K562 (cell line): Measurements from ENCODE around the gene TMEM123. TPM values are rescaled to one million over a fixed set of nuclear protein-coding genes. Genes with fewer than 3 reads are reported as not detected.

Source experiments
- CAMTA2 ChIP-seq: fragments of 250-450 bp; sonication (Bioruptor Pico); conservative IDR thresholded peaks from 2 replicates; pipeline ENCODE4 v1.5.1; 2022
- CBFA2T2 ChIP-seq: fragments of 450-650 bp; conservative IDR thresholded peaks from 2 replicates; pipeline ENCODE4 v1.6.1; 2017; ENCODE audit warnings: mild to moderate bottlenecking
- CBX1 ChIP-seq: sonication (generic); IDR thresholded peaks from 2 replicates; pipeline ENCODE4 v1.6.1; 2016; ENCODE audit warnings: antibody characterized with exemption, low read depth, mild to moderate bottlenecking
- COPS2 ChIP-seq: fragments of 450-650 bp; conservative IDR thresholded peaks from 2 replicates; pipeline ENCODE4 v1.6.1; 2016; ENCODE audit warnings: mild to moderate bottlenecking, moderate library complexity
- EP300 ChIP-seq: IDR thresholded peaks from 2 replicates; pipeline ENCODE4 v1.6.1; 2012; ENCODE audit warnings: low read length, improper control_type of control experiment
- ESRRA ChIP-seq: fragments of 450-650 bp; IDR thresholded peaks from 2 replicates; pipeline ENCODE4 v1.6.1; 2014; ENCODE audit warnings: low read depth, mild to moderate bottlenecking, moderate library complexity, borderline replicate concordance
- FOXK1 ChIP-seq: sonication (generic); formaldehyde crosslinking; IDR thresholded peaks from 2 replicates; pipeline ENCODE4 v1.8.0; 2022; ENCODE audit warnings: missing genetic modification reagents, mild to moderate bottlenecking, borderline replicate concordance
- GATA2 ChIP-seq: sonication (generic); formaldehyde crosslinking; IDR thresholded peaks from 2 replicates; pipeline ENCODE4 v1.4.0; 2020; ENCODE audit warnings: mild to moderate bottlenecking, missing genetic modification reagents
- GATAD2A ChIP-seq: fragments of 450-650 bp; IDR thresholded peaks from 2 replicates; pipeline ENCODE4 v1.6.1; 2017
- JUNB ChIP-seq: fragments of 450-650 bp; formaldehyde crosslinking; conservative IDR thresholded peaks from 2 replicates; pipeline ENCODE4 v1.4.0; 2020; ENCODE audit warnings: mild to moderate bottlenecking
- MECOM ChIP-seq: fragments of 250-450 bp; sonication (Bioruptor Pico); IDR thresholded peaks from 2 replicates; pipeline ENCODE4 v1.8.0; 2022; ENCODE audit warnings: inconsistent platforms
- PPARD ChIP-seq: fragments of 250-450 bp; sonication (Bioruptor Pico); IDR thresholded peaks from 2 replicates; pipeline ENCODE4 v1.8.0; 2022; ENCODE audit warnings: inconsistent platforms, mild to moderate bottlenecking, moderate library complexity
- STAG1 ChIP-seq: sonication (generic); formaldehyde crosslinking; IDR thresholded peaks from 2 replicates; pipeline ENCODE4 v1.5.0; 2020; ENCODE audit warnings: missing genetic modification reagents, borderline replicate concordance
- TAF7 ChIP-seq: fragments of 450-650 bp; IDR thresholded peaks from 2 replicates; pipeline ENCODE4 v1.6.1; 2016; ENCODE audit warnings: missing genetic modification characterization, missing compliant biosample characterization
- TFAM ChIP-seq: fragments of 250-450 bp; sonication (Bioruptor Pico); conservative IDR thresholded peaks from 2 replicates; pipeline ENCODE4 v1.5.0; 2021; ENCODE audit warnings: mild to moderate bottlenecking, moderate library complexity
- ZNF197 ChIP-seq: fragments of 200-800 bp; sonication (Bioruptor generic); IDR thresholded peaks from 2 replicates; pipeline ENCODE4 v1.6.1; 2016; ENCODE audit warnings: low read depth, missing genetic modification characterization, missing compliant biosample characterization
- ZNF263 ChIP-seq: sonication (generic); formaldehyde crosslinking; IDR thresholded peaks from 2 replicates; pipeline ENCODE4 v1.8.0; 2022; ENCODE audit warnings: mild to moderate bottlenecking, missing genetic modification reagents, borderline replicate concordance
- ZNF3 ChIP-seq: fragments of 250-450 bp; sonication (Bioruptor Pico); IDR thresholded peaks from 2 replicates; pipeline ENCODE4 v1.5.0; 2021; ENCODE audit warnings: mild to moderate bottlenecking, moderate library complexity
- ZNF589 ChIP-seq: fragments of 200-800 bp; sonication (Bioruptor generic); IDR thresholded peaks from 2 replicates; pipeline ENCODE4 v1.6.1; 2016; ENCODE audit warnings: low read depth, missing genetic modification characterization, missing compliant biosample characterization
- ZNF707 ChIP-seq: fragments of 250-450 bp; sonication (Bioruptor Pico); conservative IDR thresholded peaks from 2 replicates; pipeline ENCODE4 v1.8.0; 2022; ENCODE audit warnings: inconsistent platforms, mild to moderate bottlenecking, moderate library complexity
- ZNF717 ChIP-seq: fragments of 250-450 bp; sonication (Bioruptor Pico); IDR thresholded peaks from 2 replicates; pipeline ENCODE4 v1.5.0; 2021
- ZNF780A ChIP-seq: fragments of 250-450 bp; sonication (Bioruptor Pico); IDR thresholded peaks from 2 replicates; pipeline ENCODE4 v1.5.0; 2021; ENCODE audit warnings: mild to moderate bottlenecking
- polyA plus RNA-seq, 8 experiments: library from polyadenylated mRNA; depleted of rRNA in 4 of 8; stranded (reverse) in 5 of 8; unstranded in 3 of 8; fragments of >200 nt; fragmentation: Nextera tagmentation in 2 of 8; fragmentation: Illumina TruSeq in 1 of 8; extraction: Ambion mirVana in 2 of 8; extraction: Trizol in 1 of 8; gene quantifications; 2 replicates each; pipeline versions ENCODE4 v1.2.1 to v1.2.3, GENCODE V29; 2011 to 2014; ENCODE audit warnings: inconsistent platforms in 1 of 8, missing spikeins in 1 of 8
- total RNA-seq, 7 experiments: library from RNA; depleted of rRNA in 6 of 7; stranded (reverse); fragments of >200 nt in 6 of 7; fragmentation: Illumina TruSeq in 2 of 7; extraction: Trizol in 2 of 7; gene quantifications; 2 replicates each; pipeline versions ENCODE4 v1.2.1 to v1.2.3, GENCODE V29; 2011 to 2021; ENCODE audit warnings: low replicate concordance in 1 of 7
- TF ChIP-seq, protein P1 (sequence below): fragments of 250-450 bp; sonication (Bioruptor Pico); IDR thresholded peaks from 2 replicates; pipeline ENCODE4 v1.5.0; 2021
- TF ChIP-seq, protein P2 (sequence below): sonication (generic); formaldehyde crosslinking; IDR thresholded peaks from 2 replicates; pipeline ENCODE4 v1.8.0; 2022; ENCODE audit warnings: mild to moderate bottlenecking, missing genetic modification reagents
- TF ChIP-seq, protein P3 (sequence below): sonication (generic); formaldehyde crosslinking; IDR thresholded peaks from 2 replicates; pipeline ENCODE4 v1.8.1; 2023; ENCODE audit warnings: missing genetic modification reagents, mild to moderate bottlenecking, borderline replicate concordance

TMEM123 gene
- total and polyA plus RNA-seq, 9 of the 15 experiments (the other 6 are each of a cell fraction or from before 2014, with no cell fraction given) = 19.8 to 344 (median 82.4) TPM

DNA sequence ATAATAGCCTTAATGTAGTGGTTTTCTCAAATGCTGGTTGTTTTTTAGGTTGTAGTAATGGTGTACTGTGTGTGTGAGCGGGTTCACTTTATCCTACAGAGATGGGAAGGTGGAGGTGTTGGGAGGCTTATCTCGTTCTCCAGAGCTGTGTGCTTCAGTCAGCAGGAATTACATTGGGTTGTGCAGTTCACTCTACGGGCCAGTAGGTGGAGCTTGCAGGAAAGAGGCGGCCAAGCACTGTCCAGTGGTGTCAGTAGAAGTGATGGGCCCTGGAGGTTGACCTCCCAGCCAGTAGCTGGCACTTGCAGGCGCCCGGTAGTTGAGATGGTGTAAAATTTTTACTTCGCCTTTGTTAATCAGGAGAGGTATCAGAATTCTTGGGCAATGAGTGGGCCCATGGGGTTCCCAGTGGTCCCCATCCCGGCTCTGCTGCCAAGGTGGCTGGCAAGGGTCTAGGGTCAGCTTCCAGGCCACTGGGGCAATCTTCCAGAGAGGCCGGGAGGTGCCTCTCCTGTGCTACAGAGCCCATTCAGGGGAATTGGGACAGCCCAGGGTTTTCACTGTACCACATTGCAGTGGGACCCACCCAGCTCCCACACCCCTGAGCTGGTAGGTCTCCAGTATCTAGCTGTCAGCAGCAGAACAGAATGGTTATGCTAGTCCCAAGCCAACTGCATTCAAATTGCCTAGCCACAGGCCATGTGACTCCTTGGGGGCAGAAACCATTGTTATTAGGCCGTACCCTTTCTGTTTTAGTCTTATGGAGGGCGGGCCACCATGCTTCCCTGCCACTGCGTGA, 61.7 kb downstream of the TMEM123 start (continued):
- TF ChIP-seq PPARD (CRISPR knock-in tag) (no peak), ZNF707 (CRISPR knock-in tag) (no peak), ZNF717 (CRISPR knock-in tag) (no peak), CBFA2T2 (peak; percentile 47), ZNF780A (no peak), FOXK1 (no peak), STAG1 (CRISPR knock-in tag) (no peak), ZNF197 (CRISPR knock-in tag) (no peak), COPS2 (no peak), ESRRA (no peak), ZNF589 (CRISPR knock-in tag) (no peak), TAF7 (tag) (no peak), GATA2 (CRISPR knock-in tag) (0 out of 2 replicates have a peak, but pooled peaks have one; percentile 38), EP300 (no peak; the same call in 1 of the 2 replicates), CAMTA2 (CRISPR knock-in tag) (no peak), CBX1 (no peak), TFAM (no peak), ZNF263 (CRISPR knock-in tag) (no peak), MECOM (no peak), JUNB (CRISPR knock-in tag) (no peak), ZNF3 (CRISPR knock-in tag) (no peak), GATAD2A (no peak)
- TF ChIP-seq, protein P1, sequence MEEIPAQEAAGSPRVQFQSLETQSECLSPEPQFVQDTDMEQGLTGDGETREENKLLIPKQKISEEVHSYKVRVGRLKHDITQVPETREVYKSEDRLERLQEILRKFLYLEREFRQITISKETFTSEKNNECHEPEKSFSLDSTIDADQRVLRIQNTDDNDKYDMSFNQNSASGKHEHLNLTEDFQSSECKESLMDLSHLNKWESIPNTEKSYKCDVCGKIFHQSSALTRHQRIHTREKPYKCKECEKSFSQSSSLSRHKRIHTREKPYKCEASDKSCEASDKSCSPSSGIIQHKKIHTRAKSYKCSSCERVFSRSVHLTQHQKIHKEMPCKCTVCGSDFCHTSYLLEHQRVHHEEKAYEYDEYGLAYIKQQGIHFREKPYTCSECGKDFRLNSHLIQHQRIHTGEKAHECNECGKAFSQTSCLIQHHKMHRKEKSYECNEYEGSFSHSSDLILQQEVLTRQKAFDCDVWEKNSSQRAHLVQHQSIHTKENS (CRISPR knock-in tag) = no peak
- TF ChIP-seq, protein P2, sequence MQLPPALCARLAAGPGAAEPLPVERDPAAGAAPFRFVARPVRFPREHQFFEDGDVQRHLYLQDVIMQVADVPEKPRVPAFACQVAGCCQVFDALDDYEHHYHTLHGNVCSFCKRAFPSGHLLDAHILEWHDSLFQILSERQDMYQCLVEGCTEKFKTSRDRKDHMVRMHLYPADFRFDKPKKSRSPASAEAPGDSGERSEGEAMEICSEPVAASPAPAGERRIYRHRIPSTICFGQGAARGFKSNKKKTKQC (CRISPR knock-in tag) = no peak
- TF ChIP-seq, protein P3, sequence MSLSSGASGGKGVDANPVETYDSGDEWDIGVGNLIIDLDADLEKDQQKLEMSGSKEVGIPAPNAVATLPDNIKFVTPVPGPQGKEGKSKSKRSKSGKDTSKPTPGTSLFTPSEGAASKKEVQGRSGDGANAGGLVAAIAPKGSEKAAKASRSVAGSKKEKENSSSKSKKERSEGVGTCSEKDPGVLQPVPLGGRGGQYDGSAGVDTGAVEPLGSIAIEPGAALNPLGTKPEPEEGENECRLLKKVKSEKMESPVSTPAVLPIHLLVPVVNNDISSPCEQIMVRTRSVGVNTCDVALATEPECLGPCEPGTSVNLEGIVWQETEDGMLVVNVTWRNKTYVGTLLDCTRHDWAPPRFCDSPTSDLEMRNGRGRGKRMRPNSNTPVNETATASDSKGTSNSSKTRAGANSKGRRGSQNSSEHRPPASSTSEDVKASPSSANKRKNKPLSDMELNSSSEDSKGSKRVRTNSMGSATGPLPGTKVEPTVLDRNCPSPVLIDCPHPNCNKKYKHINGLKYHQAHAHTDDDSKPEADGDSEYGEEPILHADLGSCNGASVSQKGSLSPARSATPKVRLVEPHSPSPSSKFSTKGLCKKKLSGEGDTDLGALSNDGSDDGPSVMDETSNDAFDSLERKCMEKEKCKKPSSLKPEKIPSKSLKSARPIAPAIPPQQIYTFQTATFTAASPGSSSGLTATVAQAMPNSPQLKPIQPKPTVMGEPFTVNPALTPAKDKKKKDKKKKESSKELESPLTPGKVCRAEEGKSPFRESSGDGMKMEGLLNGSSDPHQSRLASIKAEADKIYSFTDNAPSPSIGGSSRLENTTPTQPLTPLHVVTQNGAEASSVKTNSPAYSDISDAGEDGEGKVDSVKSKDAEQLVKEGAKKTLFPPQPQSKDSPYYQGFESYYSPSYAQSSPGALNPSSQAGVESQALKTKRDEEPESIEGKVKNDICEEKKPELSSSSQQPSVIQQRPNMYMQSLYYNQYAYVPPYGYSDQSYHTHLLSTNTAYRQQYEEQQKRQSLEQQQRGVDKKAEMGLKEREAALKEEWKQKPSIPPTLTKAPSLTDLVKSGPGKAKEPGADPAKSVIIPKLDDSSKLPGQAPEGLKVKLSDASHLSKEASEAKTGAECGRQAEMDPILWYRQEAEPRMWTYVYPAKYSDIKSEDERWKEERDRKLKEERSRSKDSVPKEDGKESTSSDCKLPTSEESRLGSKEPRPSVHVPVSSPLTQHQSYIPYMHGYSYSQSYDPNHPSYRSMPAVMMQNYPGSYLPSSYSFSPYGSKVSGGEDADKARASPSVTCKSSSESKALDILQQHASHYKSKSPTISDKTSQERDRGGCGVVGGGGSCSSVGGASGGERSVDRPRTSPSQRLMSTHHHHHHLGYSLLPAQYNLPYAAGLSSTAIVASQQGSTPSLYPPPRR = no peak
